ENCODE measurements around the gene STXBP1.

The STXBP1 gene

GRCh38 chr9:127664678-127665507 is 52.8 kb downstream of the STXBP1 start:
- TF ChIP-seq CTCF (IDR thresholded peaks at IDR 0.05; ENCODE audit: low read depth, low read length, missing control alignments) = no peak
- H3K4me3 ChIP-seq (ENCODE audit: low read depth, low read length) = no peak overlapping the region
- no peak for DNase-seq (ENCODE audit: low read depth)

- no peak for TF ChIP-seq CTCF (IDR thresholded peaks at IDR 0.05; ENCODE audit: low read depth, low read length, missing control alignments)
- no peak overlapping the region for H3K4me3 ChIP-seq (ENCODE audit: low read depth, low read length)
- DNase-seq (ENCODE audit: low read depth) = no peak
These were observed 55.2 kb downstream of the STXBP1 start for GRCh38 chr9:127667127-127667844.

- TF ChIP-seq CTCF (IDR thresholded peaks at IDR 0.05; ENCODE audit: low read depth, low read length, missing control alignments) = no peak
These were observed 55.8 kb downstream of the STXBP1 start for GRCh38 chr9:127667906-127668305.

GRCh38 chr9:127673234-127673633 is 61.2 kb downstream of the STXBP1 start:
- no peak overlapping the region for H3K4me3 ChIP-seq (ENCODE audit: low read depth, low read length)
- TF ChIP-seq CTCF (IDR thresholded peaks at IDR 0.05; ENCODE audit: low read depth, low read length, missing control alignments) = no peak
- DNase-seq (ENCODE audit: low read depth) = no peak

More at GRCh38 chr9:127667906-127668305, 55.8 kb downstream of the STXBP1 start:
- no peak overlapping the region for H3K4me3 ChIP-seq (ENCODE audit: low read depth, low read length)
- no peak for DNase-seq (ENCODE audit: low read depth)

GRCh38 chr9:127676638-127677037 is 64.6 kb downstream of the STXBP1 start:
- no peak for TF ChIP-seq CTCF (IDR thresholded peaks at IDR 0.05; ENCODE audit: low read depth, low read length, missing control alignments)
- H3K4me3 ChIP-seq (ENCODE audit: low read depth, low read length) = no peak overlapping the region
- no peak for DNase-seq (ENCODE audit: low read depth)

GRCh38 chr9:127679506-127679905 is 67.4 kb downstream of the STXBP1 start:
- H3K4me3 ChIP-seq (ENCODE audit: low read depth, low read length) = no peak overlapping the region
- no peak for TF ChIP-seq CTCF (IDR thresholded peaks at IDR 0.05; ENCODE audit: low read depth, low read length, missing control alignments)
- no peak for DNase-seq (ENCODE audit: low read depth)
